ENCODE measurements around the gene NR1H4. TPM values are rescaled to one million over a fixed set of nuclear protein-coding genes. Genes with fewer than 3 reads are reported as not detected.

The NR1H4 gene
- total and polyA plus RNA-seq, 2 of the 8 experiments (the other 6 are each of a cell fraction or from before 2014, with no cell fraction given), result not detected

DNA sequence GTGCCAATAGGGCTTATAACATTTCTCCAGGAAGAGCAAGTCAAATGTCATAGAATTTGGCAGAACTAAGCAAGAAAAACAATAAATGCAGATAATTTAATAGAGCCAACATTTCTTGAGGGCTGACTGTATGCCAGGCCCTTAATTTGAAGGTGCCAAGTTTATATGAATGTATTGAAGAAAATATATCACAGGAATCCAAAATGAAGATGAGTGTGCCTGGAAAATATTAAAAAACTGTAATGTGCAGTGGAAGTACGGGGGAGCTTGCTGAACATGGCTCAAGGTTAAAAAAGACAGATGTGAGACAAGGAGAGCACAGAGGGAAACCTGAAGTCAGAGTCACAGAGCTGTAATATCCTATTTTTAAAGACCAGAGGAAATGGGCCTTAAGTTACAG is 16.4 kb downstream of the NR1H4 start (continued):
- TF ChIP-seq CTCF (IDR thresholded peaks at IDR 0.05; ENCODE audit: control extremely low read depth in 1 of 3, insufficient read depth in 1 of 3, low read depth in 1 of 3, low read length in 3 of 3) (no peak), TCF12 (IDR thresholded peaks at IDR 0.05; ENCODE audit: low read depth, low read length) (no peak), SAP30 (IDR thresholded peaks at IDR 0.05; ENCODE audit: insufficient read depth, insufficient replicate concordance, low read length) (no peak)

All from H1 (cell line).